Measurements from ENCODE around the gene SECTM1. TPM values are rescaled to one million over a fixed set of nuclear protein-coding genes. Genes with fewer than 3 reads are reported as not detected.

SECTM1 gene
- total RNA-seq, 1 experiment from 2014 or later, result 0.51 TPM

DNA sequence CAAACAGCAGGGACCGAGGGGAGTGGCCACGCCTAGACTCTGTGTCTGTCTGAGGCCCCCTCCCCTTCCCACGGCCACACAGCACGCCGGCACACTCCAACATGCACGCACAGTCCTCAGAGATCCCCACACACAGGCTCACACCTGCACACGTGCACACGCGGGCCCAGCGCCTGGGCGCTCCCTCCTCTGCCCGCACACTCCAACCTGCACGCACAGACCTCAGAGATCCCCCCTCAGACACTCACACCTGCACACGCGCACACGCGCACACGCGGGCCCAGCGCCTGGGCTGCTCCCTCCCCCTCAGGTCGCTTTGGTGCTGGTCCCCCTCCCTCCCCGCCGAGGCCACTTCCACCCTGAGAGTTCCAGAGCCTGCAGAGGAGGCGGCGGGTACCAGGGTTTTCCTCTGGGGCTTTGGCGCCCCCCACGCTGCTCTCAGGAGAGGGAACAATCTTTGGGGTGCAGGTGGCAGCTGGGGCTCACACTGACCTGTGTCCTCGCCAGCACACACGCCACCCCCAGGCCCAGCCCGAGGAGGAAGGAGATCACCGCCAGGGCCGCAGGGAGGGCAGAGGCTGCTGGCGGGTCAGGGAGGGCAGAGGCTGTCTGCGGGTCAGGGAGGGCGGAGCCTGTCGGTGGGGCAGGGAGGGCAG is 17.7 kb downstream of the SECTM1 start:
- DNase-seq (ENCODE audit: low read depth), result no peak

DNA sequence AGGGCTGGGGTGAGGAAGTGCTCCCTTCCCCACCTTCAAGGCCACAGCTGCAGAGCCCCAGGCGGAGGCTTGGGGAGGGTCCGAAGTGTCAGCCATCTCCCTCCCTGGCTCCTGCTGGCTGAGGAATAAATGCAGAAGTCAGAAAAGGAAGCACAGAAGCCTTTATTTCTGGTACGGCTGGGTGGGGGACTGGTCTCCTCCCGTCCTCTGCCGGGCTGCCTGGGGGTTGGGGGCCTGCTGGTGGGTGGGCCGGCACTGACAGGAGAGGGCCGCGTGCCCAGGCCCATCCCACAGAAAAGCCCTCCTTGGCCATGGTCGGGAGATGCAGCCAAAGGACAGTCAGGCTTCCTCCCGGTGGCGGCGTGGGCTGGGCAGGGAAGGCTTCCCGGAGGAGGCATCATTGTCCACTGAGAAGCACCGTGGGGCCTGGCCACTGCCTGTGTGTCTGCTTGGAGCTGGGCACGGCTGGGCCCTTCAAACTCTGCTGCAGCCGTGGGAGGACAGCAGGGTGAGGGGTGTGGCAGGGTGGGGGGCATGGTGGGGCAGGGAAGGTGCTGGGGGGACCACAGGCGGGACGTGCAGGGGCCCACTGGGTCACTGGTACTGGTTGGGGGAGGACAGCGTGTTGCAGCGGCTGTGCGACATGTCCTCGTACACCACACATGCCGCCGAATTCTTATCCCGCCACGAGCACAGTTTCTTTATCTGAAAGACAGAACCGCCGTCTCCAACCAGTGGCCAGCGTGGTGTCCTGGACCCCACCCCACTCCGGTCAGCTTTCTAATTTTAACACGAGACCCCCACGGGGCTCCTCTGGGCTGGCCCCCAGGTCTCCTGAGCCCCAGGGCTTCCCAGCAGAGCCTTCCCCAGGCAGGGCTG is 18.6 kb downstream of the SECTM1 start:
- DNase-seq (ENCODE audit: low read depth), result no peak

- no peak for DNase-seq (ENCODE audit: low read depth)
Measured at GRCh38 chr17:82314012-82314726, 19.4 kb downstream of the SECTM1 start.

DNA sequence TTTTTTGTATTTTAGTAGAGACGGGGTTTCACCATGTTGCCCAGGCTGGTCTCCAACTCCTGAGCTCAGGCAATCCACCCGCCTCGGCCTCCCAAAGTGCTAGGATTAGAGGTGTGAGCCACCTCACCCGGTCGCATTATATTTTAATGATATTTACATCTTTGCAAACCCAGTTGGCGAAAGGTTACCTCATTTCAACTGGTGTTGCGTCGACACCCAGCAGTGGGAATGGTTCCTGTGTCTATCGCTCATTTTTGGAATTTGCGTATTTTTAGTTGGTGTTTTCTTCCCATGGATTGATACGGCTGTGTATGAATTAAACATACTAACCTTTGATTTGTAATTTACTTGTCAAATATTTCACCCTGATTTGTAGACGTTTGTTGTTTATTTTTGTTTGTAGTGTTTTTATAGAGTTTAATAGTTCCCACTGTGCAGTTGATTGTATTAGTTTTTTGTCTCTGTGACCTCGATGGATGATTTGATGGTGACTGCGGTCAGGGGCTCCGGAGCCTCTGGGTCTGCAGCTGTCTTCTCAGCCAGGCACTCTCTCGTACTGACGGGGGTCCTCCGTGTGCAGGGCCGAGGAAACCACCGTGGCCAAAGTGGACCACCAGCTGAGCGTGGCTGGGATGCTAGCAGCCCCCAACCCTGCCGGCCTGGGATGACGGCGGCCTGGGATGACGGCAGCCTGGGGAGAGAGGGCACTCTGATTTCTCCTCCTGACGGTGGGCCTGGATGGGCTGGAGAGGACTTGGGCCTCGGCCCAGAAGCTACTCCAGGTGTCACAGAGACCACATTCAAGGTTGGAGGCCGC is 20.2 kb downstream of the SECTM1 start:
- DNase-seq (ENCODE audit: low read depth), result no peak

DNA sequence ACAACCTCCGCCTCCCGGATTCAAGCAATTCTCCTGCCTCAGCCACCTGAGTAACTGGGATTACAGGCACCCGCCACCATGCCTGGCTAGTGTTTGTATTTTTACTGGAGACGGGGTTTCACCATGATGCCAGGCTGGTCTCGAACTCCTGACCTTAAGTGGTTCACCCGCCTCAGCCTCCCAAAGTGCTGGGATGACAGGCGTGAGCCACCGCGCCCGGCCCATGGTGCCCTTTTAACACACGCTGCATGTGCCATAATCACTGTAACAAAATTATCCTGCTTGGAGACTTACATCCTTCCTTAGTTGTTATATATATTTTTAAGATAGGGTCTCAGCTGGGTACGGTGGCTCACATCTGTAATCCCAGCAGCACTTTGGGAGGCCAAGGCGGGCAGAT is 21.6 kb downstream of the SECTM1 start:
- no peak for DNase-seq (ENCODE audit: low read depth)

DNA sequence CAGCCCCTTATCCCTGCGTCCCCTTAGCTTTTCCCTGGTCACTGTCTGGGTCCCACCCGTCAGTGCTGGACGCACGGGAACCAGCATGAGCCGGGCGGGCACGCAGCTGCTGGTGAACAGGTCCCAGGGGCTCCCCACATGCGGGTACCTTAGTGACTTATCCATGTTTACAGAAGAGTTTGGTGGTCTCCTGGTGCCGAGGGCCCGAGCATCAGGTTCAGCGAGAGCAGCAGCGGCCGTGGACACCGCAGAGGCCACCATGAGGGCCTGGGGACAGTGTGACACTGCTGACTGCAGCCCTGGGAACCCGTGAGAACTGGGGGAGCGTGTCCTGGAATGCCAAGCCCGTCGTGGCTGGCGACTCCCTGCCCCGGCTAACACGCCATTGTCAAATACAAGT is 22.7 kb downstream of the SECTM1 start:
- DNase-seq (ENCODE audit: low read depth), result no peak

DNA sequence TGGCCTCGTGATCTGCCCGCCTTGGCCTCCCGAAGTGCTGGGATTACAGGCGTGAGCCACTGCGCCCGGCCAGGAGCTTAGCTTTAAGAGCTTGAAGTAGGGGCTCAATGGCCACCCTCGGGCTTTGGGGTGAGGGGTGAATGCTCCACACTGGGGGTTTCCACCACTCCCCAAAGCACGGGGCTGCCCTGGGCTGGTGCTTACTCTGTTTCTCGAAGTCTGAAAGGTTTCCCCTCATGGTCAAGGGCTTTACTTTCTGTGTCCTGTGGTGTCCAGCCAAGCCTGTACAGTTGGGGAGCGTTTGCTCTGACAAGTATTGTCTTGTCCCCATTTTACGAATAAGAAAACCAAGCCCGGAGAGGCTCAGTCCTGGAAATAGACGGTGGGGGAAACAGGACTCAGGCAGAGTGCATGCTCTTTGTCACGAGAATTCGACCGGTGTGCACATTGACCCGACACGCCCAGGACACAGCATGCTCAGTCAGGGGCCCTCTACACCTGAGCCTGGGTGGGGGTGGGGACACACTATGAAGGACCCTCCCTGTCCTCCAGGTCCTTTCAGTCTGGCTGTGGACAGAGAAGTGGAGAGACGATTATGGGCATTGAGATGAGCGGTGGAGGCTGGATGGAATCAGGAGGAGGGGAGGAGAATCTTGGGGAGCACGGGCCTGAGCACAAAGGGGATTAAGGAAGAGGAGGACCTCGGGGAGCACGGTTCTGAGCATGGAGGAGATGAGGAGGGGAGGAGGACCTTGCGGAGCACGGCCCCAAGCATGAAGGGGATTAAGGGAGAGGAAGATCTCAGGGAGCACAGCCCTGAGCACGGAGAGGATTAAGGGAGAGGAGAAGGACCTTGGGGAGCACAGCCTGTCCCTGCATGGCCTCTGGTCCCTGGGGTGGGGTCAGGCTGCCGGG is 23.7 kb downstream of the SECTM1 start:
- DNase-seq (ENCODE audit: low read depth), result no peak

- no peak for DNase-seq (ENCODE audit: low read depth)
Measured at GRCh38 chr17:82305727-82306300, 27.8 kb downstream of the SECTM1 start.

DNA sequence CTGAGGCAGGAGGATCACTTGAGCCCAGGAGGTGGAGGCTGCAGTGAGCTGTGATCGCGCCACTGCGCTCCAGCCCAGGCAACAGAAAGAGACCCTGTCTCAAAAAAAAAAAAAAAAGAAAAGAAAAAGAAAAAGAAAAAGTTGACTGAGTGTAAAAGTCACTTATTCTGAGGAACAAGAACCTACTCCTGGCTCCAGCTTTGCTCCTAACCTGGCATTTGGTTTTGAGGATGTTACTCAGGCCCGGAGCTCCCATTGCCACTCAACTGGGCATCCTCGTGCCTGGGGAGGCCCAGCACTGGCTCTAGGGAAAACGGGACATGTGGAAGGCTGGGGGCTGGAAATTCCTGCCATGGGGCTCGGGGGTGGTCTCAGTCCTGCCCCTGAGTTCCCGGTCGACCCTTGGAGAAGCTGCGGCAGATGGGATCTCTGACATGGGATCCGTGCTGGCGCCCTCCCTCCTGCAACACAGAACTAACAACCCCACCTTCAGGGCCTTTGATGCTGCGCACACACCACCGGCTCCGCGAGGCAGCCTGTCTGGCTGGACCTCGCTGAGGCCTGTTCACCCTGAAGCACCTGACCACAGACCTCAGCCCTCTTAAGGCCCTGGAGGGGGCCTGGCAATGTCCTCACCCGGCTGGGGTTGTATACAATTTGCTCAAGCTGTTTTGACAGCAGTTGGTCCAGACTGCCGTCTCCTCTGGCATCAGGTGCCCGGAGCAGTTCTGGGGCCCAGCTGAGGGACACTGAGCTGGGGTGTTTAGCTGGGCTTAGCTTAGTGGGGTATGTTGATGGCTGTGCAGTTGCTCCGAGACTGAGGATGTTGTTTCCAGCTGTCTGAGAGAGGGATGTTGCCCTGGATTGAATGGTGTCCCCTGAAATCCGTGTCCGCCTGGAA is 28.5 kb downstream of the SECTM1 start:
- DNase-seq (ENCODE audit: low read depth), result no peak

DNA sequence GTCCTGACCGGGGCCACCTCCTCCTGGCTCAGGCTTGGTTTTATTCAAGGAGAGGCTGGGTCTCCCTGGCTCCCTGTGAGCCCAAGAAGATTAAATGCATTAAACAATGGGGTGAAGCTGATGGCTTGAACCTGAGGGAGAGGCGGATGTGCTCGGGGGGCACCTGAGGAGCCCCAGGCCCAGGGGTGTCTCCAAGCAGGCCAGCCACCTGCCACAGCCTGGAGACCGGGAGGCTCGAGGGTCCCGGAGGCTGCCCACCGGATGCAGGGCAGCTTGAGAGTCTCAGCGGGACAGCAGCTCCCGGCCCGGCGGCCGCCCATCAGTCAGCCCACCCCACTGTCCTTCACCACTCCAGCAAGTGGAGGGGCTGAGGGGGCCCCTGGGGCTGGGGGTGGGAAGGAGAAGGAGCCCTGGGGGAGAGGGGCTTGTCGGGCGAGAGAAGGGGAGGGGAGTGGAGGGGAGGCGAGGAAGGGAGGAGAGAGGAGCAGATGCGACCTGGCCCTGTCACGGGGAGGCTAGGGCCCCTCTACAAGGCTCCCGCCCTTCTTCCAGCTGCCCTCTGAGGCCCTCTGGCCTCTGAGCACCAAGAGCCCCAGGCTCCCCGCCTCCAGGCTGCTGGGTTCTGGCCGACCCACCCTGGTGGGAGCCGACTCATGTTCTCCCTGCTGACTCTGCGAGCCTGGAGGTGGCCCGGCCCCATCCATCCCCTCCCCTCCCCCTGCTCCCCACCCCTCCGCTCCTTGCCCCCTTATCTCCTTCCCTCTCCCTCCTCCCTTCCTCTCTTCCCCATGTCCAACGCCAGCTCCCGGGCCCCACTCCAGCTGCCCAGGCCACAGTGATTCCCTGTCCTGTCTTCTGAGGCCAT is 29.4 kb downstream of the SECTM1 start:
- DNase-seq (ENCODE audit: low read depth), result no peak

DNA sequence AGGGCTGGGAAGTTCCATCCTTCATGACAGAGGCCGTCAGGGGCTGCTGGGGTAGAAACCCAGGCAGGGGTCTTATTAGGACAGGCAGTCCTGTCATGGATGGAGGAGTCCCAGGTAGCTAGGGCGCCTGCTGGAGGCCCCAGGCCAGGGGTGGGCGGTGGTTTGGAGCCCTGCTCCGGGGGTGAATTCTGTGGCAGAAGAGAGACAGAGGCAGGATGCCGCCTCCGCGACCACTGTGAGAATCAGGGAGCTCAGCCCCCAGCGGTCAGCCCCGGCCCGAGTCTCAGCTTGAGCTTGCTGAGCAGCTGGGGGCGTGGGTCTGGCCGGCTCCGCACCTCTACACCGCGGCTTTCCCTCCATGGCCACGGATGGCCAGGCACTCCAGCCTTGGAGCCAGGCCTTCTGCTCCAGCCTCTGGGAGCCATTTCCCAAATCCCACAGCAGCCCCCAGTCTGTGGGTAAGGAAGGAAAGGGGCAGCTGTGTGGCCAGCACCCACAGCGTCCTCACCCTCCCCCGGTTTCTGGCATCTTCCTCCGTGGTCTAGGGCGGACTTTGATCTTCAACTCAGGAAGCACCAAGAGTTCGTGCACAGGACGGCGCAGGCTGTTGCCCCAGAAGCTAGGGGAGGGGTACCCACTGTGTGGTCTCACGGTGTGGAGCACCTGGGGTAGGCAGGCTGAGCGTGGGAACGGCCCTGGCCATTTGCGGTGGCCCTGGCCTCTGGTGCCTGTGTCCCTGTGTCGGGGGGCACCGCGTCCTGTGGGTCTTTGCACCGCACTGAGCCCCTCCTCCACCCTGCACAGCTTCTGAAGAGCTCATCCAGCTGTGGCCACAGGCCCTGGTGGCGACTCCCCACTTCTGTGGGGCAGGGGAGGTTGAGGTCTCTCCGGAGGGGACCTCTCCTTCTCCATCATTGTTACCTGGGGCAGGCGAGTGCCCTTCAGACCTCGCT is 30.3 kb downstream of the SECTM1 start:
- DNase-seq (ENCODE audit: low read depth), result no peak

GRCh38 chr17:82302568-82302963 is 31.0 kb downstream of the SECTM1 start:
- no peak for DNase-seq (ENCODE audit: low read depth)

DNA sequence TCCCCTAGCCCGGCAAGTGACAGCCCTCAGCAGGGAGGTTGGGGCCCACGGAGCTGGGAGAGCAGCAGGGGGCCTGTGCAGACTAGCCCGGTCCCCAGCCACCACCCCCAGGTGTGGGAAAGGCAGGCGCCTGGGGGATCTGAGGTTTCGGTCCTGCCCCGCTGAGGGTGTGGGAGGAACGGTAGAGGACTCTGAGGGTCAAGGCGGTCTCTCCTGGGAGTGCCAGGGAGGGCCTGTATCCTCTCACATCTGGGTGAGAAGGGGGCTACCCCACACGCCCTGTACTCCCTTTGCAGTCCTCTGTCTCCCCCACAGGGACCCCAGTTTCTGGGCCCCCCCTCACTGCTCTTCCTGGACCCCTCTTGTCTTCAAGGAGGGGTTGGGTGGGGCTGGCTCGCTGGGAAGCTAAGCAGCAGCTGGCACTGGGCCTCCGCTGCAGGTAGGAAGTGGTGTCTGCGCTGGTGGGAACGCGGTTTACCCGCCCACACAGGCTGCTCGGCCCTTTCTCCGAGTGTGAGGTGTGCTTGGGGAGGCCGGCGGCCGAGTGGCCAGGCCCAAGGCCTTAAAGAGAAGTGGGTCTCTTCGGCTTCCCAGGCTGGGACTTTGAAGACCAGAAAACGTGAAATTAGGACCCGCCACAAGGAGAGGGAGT is 31.5 kb downstream of the SECTM1 start:
- DNase-seq (ENCODE audit: low read depth), result no peak

DNA sequence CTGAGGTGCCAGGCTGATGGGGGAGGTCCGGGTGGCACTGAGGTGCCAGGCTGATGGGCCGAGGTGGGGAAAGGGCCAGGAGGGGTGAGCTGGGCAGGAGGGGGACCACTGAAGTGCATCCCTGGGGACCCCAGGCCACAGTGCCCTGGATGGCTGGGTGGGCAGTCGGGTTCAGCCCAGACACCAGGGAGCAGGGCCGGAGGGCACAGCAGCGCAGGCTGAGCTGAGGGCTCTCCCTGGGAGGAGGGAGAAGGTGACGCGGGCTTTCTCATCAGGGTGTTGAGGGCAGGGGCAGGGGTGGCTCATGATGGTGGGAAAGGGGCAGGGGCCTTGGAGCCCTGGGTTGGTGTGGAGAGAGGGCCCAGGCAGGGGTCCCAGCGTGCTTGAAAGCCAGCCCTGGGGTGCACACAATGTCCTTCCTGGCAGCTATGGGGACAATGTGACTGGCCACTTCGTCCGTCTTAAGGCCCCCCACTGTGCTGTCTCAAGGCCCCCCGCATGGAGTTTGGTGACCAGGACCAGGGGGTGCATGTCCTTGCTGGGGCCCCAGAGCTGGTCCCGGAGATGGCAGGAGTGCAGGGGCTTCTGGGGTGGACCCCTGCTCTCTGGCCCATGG is 32.2 kb downstream of the SECTM1 start:
- no peak for DNase-seq (ENCODE audit: low read depth)

- DNase-seq (ENCODE audit: low read depth), result peak; percentile 73
Measured at GRCh38 chr17:82300707-82301270, 32.8 kb downstream of the SECTM1 start.

DNA sequence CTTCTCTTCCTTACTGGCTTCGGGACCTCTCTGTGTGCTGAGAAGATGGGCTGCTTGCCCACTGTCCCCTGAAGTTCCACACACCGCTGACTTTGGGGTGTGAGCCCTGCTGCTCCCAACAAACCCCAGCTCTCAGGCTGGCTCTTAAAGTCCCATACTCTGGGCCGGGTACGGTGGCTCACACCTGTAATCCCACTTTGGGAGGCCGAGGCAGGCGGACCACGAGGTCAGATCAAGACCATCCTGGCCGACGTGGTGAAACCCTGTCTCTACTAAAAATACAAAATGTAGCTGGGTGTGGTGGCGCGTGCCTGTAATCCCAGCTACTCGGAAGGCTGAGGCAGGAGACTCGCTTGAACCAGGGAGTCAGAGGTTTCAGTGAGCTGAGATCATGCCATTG is 33.3 kb downstream of the SECTM1 start:
- DNase-seq (ENCODE audit: low read depth), result no peak

Measured in Daoy (cell line).